ENCODE measurements around the gene SZT2. TPM values are rescaled to one million over a fixed set of nuclear protein-coding genes. Genes with fewer than 3 reads are reported as not detected.

The SZT2 gene
- total and polyA plus RNA-seq, 10 of the 15 experiments (the other 5 are each of a cell fraction or from before 2014, with no cell fraction given): 1.4 to 38.3 (median 12.7) TPM

DNA sequence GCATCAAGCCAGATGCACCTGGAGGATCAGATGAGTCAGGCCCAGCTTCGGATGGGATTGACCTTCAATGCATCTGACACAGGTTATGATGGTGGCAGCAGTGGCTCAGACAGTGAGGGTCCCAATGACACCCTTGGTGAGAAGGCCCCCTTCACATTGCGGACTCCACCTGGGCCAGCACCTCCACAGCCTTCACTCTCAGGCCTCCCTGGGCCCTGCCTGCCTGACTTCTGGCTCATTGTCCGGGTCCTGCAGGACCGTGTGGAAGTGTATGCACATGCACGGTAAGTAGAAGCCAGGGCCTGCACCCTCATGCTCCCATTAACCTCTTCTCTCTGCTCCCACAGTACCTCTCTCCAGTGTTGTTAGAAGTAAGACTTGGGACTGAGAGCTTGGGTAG lies 43.2 kb downstream of the SZT2 start:
- Histone ChIP-seq H3K9me3 (replicated peaks; ENCODE audit: control insufficient read depth, insufficient read depth, low read length) (no peaks in the 10 kb centered on the region), H3K4me2 (ENCODE audit: control insufficient read depth, insufficient read depth) (no peak overlapping the region), H2AFZ (ENCODE audit: control insufficient read depth, low read depth, low read length) (no peak overlapping the region), H3K27ac (ENCODE audit: control insufficient read depth, insufficient read depth) (no peak overlapping the region), H3K36me3 (ENCODE audit: control insufficient read depth in 2 of 2, insufficient read depth in 2 of 2, low read length in 1 of 2) (peaks cover 24 to 39% of the 10 kb centered on the region in 2 experiments), H3K4me1 (ENCODE audit: control insufficient read depth, insufficient read depth, low read length) (no peaks in the 10 kb centered on the region), H3K9ac (ENCODE audit: control insufficient read depth, insufficient read depth, low read length) (no peak overlapping the region), H4K20me1 (ENCODE audit: control insufficient read depth, insufficient read depth) (0 out of 2 replicates have a peak, but pooled peaks cover 4% of the 10 kb centered on the region), H3K4me3 (no peak overlapping the region), H3K27me3 (replicated peaks in 1 of 2; ENCODE audit: control insufficient read depth in 2 of 2, insufficient read depth in 2 of 2, low read length in 1 of 2) (no peaks in the 10 kb centered on the region), H3K79me2 (ENCODE audit: control insufficient read depth, insufficient read depth, low read length) (no peaks in the 10 kb centered on the region)
- ATAC-seq (no peak), FAIRE-seq (no peak), DNase-seq (ENCODE audit: low read depth, low spot score) (no peak)
- WGBS (ENCODE audit: insufficient coverage, insufficient replicate concordance, low lambda C conversion rate, missing lambda C conversion rate): 100% methylated on average over 5 of the region's 5 CpGs
- ChIA-PET RAD21 (ENCODE audit: unreplicated experiment) (no interaction called here), POLR2A (no interaction called here), CTCF (no interaction called here), SMC1A (ENCODE audit: uncharacterized antibody, unreplicated experiment) (no interaction called here)
- TF ChIP-seq CEBPB (IDR thresholded peaks at IDR 0.05; ENCODE audit: borderline replicate concordance in 1 of 2, low read depth in 2 of 2, low read length in 2 of 2) (no peak), FOS (IDR thresholded peaks at IDR 0.05; ENCODE audit: borderline replicate concordance, extremely low read depth, insufficient read length) (no peak), NRF1 (conservative IDR thresholded peaks at IDR 0.05; ENCODE audit: low read depth, low read length) (no peak), PAX8 (IDR thresholded peaks at IDR 0.05) (no peak), RAD51 (IDR thresholded peaks at IDR 0.05) (no peak), TCF7 (IDR thresholded peaks at IDR 0.05; ENCODE audit: borderline replicate concordance) (no peak), CREM (IDR thresholded peaks at IDR 0.05; ENCODE audit: low read depth) (no peak), EGR1 (IDR thresholded peaks at IDR 0.05; ENCODE audit: borderline replicate concordance in 1 of 2, low read depth in 2 of 2, low read length in 2 of 2) (no peak)
- TF ChIP-seq, protein P1, sequence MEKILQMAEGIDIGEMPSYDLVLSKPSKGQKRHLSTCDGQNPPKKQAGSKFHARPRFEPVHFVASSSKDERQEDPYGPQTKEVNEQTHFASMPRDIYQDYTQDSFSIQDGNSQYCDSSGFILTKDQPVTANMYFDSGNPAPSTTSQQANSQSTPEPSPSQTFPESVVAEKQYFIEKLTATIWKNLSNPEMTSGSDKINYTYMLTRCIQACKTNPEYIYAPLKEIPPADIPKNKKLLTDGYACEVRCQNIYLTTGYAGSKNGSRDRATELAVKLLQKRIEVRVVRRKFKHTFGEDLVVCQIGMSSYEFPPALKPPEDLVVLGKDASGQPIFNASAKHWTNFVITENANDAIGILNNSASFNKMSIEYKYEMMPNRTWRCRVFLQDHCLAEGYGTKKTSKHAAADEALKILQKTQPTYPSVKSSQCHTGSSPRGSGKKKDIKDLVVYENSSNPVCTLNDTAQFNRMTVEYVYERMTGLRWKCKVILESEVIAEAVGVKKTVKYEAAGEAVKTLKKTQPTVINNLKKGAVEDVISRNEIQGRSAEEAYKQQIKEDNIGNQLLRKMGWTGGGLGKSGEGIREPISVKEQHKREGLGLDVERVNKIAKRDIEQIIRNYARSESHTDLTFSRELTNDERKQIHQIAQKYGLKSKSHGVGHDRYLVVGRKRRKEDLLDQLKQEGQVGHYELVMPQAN (conservative IDR thresholded peaks at IDR 0.05): no peak
- TF ChIP-seq, protein P2, sequence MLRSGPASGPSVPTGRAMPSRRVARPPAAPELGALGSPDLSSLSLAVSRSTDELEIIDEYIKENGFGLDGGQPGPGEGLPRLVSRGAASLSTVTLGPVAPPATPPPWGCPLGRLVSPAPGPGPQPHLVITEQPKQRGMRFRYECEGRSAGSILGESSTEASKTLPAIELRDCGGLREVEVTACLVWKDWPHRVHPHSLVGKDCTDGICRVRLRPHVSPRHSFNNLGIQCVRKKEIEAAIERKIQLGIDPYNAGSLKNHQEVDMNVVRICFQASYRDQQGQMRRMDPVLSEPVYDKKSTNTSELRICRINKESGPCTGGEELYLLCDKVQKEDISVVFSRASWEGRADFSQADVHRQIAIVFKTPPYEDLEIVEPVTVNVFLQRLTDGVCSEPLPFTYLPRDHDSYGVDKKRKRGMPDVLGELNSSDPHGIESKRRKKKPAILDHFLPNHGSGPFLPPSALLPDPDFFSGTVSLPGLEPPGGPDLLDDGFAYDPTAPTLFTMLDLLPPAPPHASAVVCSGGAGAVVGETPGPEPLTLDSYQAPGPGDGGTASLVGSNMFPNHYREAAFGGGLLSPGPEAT (IDR thresholded peaks at IDR 0.05; ENCODE audit: low read depth): no peak
- intact Hi-C loops (cut with micrococcal nuclease; ENCODE audit: unreplicated experiment): no loop called here
- BruUV-seq (replicated peaks): no TSS peak
- in situ Hi-C loops (cut with MboI): no loop called here

Data from GM12878 (cell line).